GM12878 (cell line): ENCODE results near the gene GPN1. TPM values are rescaled to one million over a fixed set of nuclear protein-coding genes. Genes with fewer than 3 reads are reported as not detected.

ENCODE experiments used
- ATAC-seq: fragments of 200-7000 bp; cut with Tn5 transposase; 3 replicates; pipeline ENCODE4 v1.9.1; 2020; ENCODE audit warnings: mild to moderate bottlenecking, moderate library complexity
- BruUV-seq: library from RNA; stranded (reverse); fragments of 400-500 nt; replicated peaks from 2 replicates; lab custom pipeline; 2021; lab: Mats Ljungman, UMichigan
- CTCF ChIA-PET: fragments of 300-600 bp; sonication (Branson Sonifier 250); formaldehyde crosslinking; extraction: SDS; loops from one replicate; lab custom pipeline; 2021; ENCODE audit warnings: inconsistent platforms; lab: Yijun Ruan, JAX
- POLR2A ChIA-PET: fragments of 350-600 bp; formaldehyde crosslinking; extraction: SDS; loops from one replicate; lab custom pipeline; 2021; ENCODE audit warnings: inconsistent platforms; lab: Charles Lee
- RAD21 ChIA-PET: fragments of 300-600 bp; sonication (Branson Sonifier 250); formaldehyde crosslinking; loops from one replicate; lab custom pipeline; 2023; ENCODE audit warnings: antibody characterized with exemption; ENCODE audit not compliant: unreplicated experiment; lab: Charles Lee
- SMC1A ChIA-PET: fragments of 300-600 bp; sonication (Branson Sonifier 250); formaldehyde crosslinking; loops from one replicate; lab custom pipeline; 2023; ENCODE audit not compliant: unreplicated experiment, uncharacterized antibody; lab: Charles Lee
- DNase-seq: peaks from one replicate; pipeline ENCODE4 v3.0.0-alpha.2; 2011; ENCODE audit warnings: low read depth, low spot score
- FAIRE-seq: peaks from 3 replicates; lab custom pipeline; 2011; peaks lifted over from hg19 to GRCh38; lab: Jason Lieb, UNC
- H2AFZ ChIP-seq: 2 replicates; pipeline ENCODE4 v1.6.0; 2011; ENCODE audit warnings: low read depth, low read length, control low read depth; ENCODE audit not compliant: control insufficient read depth
- H3K27ac ChIP-seq: 2 replicates; pipeline ENCODE4 v1.5.1; 2011; ENCODE audit warnings: control low read depth; ENCODE audit not compliant: control insufficient read depth, insufficient read depth
- H3K27me3 ChIP-seq, 2 experiments: replicated peaks in 1 of 2; 2 replicates each; pipeline versions ENCODE4 v1.6.0 to v1.6.1; 2011; ENCODE audit warnings: low read length in 1 of 2; ENCODE audit not compliant: control insufficient read depth in 2 of 2, insufficient read depth in 2 of 2
- H3K36me3 ChIP-seq, 2 experiments: 2 replicates each; pipeline ENCODE4 v1.5.1; 2011; ENCODE audit warnings: low read length in 1 of 2; ENCODE audit not compliant: control insufficient read depth in 2 of 2, insufficient read depth in 2 of 2
- H3K4me1 ChIP-seq: 2 replicates; pipeline ENCODE4 v1.6.1; 2011; ENCODE audit warnings: mild to moderate bottlenecking, low read length, moderate library complexity, mixed read lengths; ENCODE audit not compliant: control insufficient read depth, insufficient read depth
- H3K4me2 ChIP-seq: 2 replicates; pipeline ENCODE4 v1.6.0; 2011; ENCODE audit warnings: control low read depth; ENCODE audit not compliant: control insufficient read depth, insufficient read depth
- H3K4me3 ChIP-seq: fragments of 200-600 bp; sonication (generic); 2 replicates; pipeline ENCODE4 v1.5.1; 2016
- H3K79me2 ChIP-seq: 2 replicates; pipeline ENCODE4 v1.6.0; 2011; ENCODE audit warnings: low read length; ENCODE audit not compliant: control insufficient read depth, insufficient read depth
- H3K9ac ChIP-seq: 2 replicates; pipeline ENCODE4 v1.8.0; 2011; ENCODE audit warnings: low read length, control low read depth, mixed read lengths; ENCODE audit not compliant: control insufficient read depth, insufficient read depth
- H3K9me3 ChIP-seq: replicated peaks from 3 replicates; pipeline ENCODE4 v1.5.1; 2011; ENCODE audit warnings: mild to moderate bottlenecking, low read length; ENCODE audit not compliant: control insufficient read depth, insufficient read depth
- H4K20me1 ChIP-seq: 2 replicates; pipeline ENCODE4 v1.6.0; 2011; ENCODE audit not compliant: control insufficient read depth, insufficient read depth
- CBFB ChIP-seq: IDR thresholded peaks from 2 replicates; pipeline ENCODE4 v1.6.1; 2016; ENCODE audit warnings: antibody characterized with exemption, low read depth
- CHD1 ChIP-seq: IDR thresholded peaks from 2 replicates; pipeline ENCODE4 v1.6.1; 2012; ENCODE audit warnings: low read depth, low read length, improper control_type of control experiment
- CUX1 ChIP-seq: IDR thresholded peaks from 2 replicates; pipeline ENCODE4 v1.6.1; 2012; ENCODE audit warnings: improper control_type of control experiment, low read depth, low read length; ENCODE audit not compliant: insufficient replicate concordance
- FOXM1 ChIP-seq: IDR thresholded peaks from 2 replicates; pipeline ENCODE4 v1.6.1; 2012; ENCODE audit warnings: low read depth, mild to moderate bottlenecking, inconsistent platforms, low read length, moderate library complexity
- LARP7 ChIP-seq: fragments of 450-650 bp; IDR thresholded peaks from 2 replicates; pipeline ENCODE4 v1.6.1; 2017; ENCODE audit warnings: mild to moderate bottlenecking
- MTA2 ChIP-seq: fragments of 450-650 bp; IDR thresholded peaks from 2 replicates; pipeline ENCODE4 v1.6.1; 2016; ENCODE audit warnings: low read depth, mild to moderate bottlenecking, moderate library complexity
- RAD21 ChIP-seq: IDR thresholded peaks from 2 replicates; pipeline ENCODE4 v1.6.1; 2011; ENCODE audit warnings: mild to moderate bottlenecking, low read depth, low read length, moderate library complexity; ENCODE audit not compliant: insufficient read depth
- SKIL ChIP-seq: fragments of 450-650 bp; IDR thresholded peaks from 2 replicates; pipeline ENCODE4 v1.6.1; 2017; ENCODE audit warnings: mild to moderate bottlenecking, low read depth, inconsistent platforms; ENCODE audit not compliant: poor library complexity, severe bottlenecking
- SREBF2 ChIP-seq: IDR thresholded peaks from 2 replicates; pipeline ENCODE4 v1.6.1; 2012; ENCODE audit warnings: mild to moderate bottlenecking, low read length
- TARDBP ChIP-seq: IDR thresholded peaks from 2 replicates; pipeline ENCODE4 v1.6.1; 2016; ENCODE audit warnings: borderline replicate concordance
- ZNF217 ChIP-seq: fragments of 450-650 bp; IDR thresholded peaks from 2 replicates; pipeline ENCODE4 v1.6.1; 2017; ENCODE audit warnings: antibody characterized with exemption, mild to moderate bottlenecking
- in situ Hi-C: fragments of 300-500 bp; cut with MboI; formaldehyde crosslinking; loops from 9 replicates; pipeline ENCODE4 v1.14.3; 2018; ENCODE audit warnings: mixed read lengths
- intact Hi-C: fragments of 100-400 bp; cut with micrococcal nuclease; formaldehyde crosslinking; loops from one replicate; pipeline ENCODE4 v1.14.2; 2022; ENCODE audit not compliant: unreplicated experiment
- polyA plus RNA-seq, 11 experiments: library from polyadenylated mRNA; depleted of rRNA in 4 of 11; unstranded in 6 of 11; stranded (reverse) in 5 of 11; fragments of >200 nt; fragmentation: Nextera tagmentation in 4 of 11; fragmentation: Illumina TruSeq in 1 of 11; extraction: Ambion mirVana in 4 of 11; extraction: Trizol in 1 of 11; gene quantifications; 1 replicate in 1 of 11; 2 replicates in 10 of 11; pipeline versions ENCODE4 v1.2.1 to v1.2.3, GENCODE V29; 2011 to 2016; ENCODE audit warnings: inconsistent platforms in 2 of 11, missing spikeins in 2 of 11, low read depth in 1 of 11
- total RNA-seq, 4 experiments: library from RNA; depleted of rRNA in 3 of 4; stranded (reverse); fragments of >200 nt in 3 of 4; fragmentation: Illumina TruSeq in 1 of 4; extraction: Trizol in 1 of 4; gene quantifications; 2 replicates each; pipeline versions ENCODE4 v1.2.1 to v1.2.3, GENCODE V29; 2013 to 2021
- TF ChIP-seq, protein P1 (sequence below), 3 experiments: IDR thresholded peaks in 2 of 3; conservative IDR thresholded peaks in 1 of 3; 2 replicates each; pipeline ENCODE4 v1.5.1; 2011; ENCODE audit warnings: low read depth in 3 of 3, low read length in 3 of 3, mild to moderate bottlenecking in 3 of 3, control low read depth in 2 of 3, moderate library complexity in 2 of 3, inconsistent platforms in 1 of 3, mixed read lengths in 1 of 3; ENCODE audit not compliant: control insufficient read depth in 2 of 3, insufficient read depth in 1 of 3; ENCODE audit errors: extremely low read depth in 1 of 3
- TF ChIP-seq, protein P2 (sequence below): fragments of 450-650 bp; IDR thresholded peaks from 2 replicates; pipeline ENCODE4 v1.6.1; 2017; ENCODE audit warnings: borderline replicate concordance

The GPN1 gene
- total and polyA plus RNA-seq, 10 of the 15 experiments (the other 5 are each of a cell fraction or from before 2014, with no cell fraction given) = 32.1 to 108 (median 60.4) TPM

GRCh38 chr2:27622921-27623384 lies 5.9 kb upstream of the GPN1 start (continued):
- TF ChIP-seq CUX1 = no peak
- no peak for TF ChIP-seq SREBF2
- no peak for TF ChIP-seq MTA2
- no peak for TF ChIP-seq FOXM1

DNA sequence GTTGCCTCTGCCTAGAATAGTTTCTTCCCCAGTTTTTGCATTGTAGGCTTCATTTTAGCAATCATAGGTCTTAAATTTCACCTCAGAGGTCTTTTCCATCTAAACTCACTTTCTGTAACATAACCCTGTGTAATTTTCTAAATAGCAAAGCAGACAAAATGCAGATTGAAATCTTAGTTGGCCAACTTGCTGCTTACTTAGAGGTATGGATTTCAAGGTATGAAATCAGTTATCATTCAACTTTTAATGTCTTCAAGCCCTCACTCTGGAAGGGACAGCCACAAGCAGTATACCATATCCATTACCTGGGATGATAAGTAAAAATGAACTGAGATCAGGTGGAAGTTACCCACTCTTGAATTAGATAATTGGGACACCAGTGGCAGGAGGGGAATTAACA lies 3.9 kb upstream of the GPN1 start:
- Histone ChIP-seq H3K4me2 (no peak overlapping the region), H3K79me2 (peaks cover 10% of the 10 kb centered on the region), H3K4me3 (no peak overlapping the region), H4K20me1 (no peaks in the 10 kb centered on the region), H3K36me3 (peaks cover 3 to 20% of the 10 kb centered on the region in 2 experiments; a peak in 3 of 4 replicates), H3K27ac (no peak overlapping the region), H2AFZ (no peak overlapping the region), H3K9ac (no peak overlapping the region), H3K9me3 (no peaks in the 10 kb centered on the region), H3K27me3 (no peaks in the 10 kb centered on the region), H3K4me1 (peaks cover 6% of the 10 kb centered on the region)
- RAD21 ChIA-PET = no interaction called here
- no TSS peak for BruUV-seq
- CTCF ChIA-PET = no interaction called here
- in situ Hi-C loops (no loop called here), intact Hi-C loops (loop anchor here (5.0 kb wide), 1 partner anchor 43 kb away; the partner anchor contains the start of gene ZNF512)
- SMC1A ChIA-PET = interaction anchor here (0.9 kb wide), 1 partner anchor 105 kb away, joined by 3 read pairs; no protein-coding TSS in a partner anchor
- FAIRE-seq = no peak
- POLR2A ChIA-PET = interaction anchor here (0.6 kb wide), 1 partner anchor 1063 kb away, joined by 7 read pairs; no protein-coding TSS in a partner anchor
- no peak for DNase-seq
- ATAC-seq = no peak
- TF ChIP-seq ZNF217 = no peak
- TF ChIP-seq CHD1 = no peak
- TF ChIP-seq TARDBP = no peak
- no peak for TF ChIP-seq CBFB
- TF ChIP-seq, protein P1, sequence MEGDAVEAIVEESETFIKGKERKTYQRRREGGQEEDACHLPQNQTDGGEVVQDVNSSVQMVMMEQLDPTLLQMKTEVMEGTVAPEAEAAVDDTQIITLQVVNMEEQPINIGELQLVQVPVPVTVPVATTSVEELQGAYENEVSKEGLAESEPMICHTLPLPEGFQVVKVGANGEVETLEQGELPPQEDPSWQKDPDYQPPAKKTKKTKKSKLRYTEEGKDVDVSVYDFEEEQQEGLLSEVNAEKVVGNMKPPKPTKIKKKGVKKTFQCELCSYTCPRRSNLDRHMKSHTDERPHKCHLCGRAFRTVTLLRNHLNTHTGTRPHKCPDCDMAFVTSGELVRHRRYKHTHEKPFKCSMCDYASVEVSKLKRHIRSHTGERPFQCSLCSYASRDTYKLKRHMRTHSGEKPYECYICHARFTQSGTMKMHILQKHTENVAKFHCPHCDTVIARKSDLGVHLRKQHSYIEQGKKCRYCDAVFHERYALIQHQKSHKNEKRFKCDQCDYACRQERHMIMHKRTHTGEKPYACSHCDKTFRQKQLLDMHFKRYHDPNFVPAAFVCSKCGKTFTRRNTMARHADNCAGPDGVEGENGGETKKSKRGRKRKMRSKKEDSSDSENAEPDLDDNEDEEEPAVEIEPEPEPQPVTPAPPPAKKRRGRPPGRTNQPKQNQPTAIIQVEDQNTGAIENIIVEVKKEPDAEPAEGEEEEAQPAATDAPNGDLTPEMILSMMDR (IDR thresholded peaks at IDR 0.05 in 2 of 3, conservative IDR thresholded peaks at IDR 0.05 in 1 of 3; ENCODE audit: control insufficient read depth in 2 of 3, extremely low read depth in 1 of 3, insufficient read depth in 1 of 3, low read depth in 3 of 3, low read length in 3 of 3) = no peak
- TF ChIP-seq, protein P2, sequence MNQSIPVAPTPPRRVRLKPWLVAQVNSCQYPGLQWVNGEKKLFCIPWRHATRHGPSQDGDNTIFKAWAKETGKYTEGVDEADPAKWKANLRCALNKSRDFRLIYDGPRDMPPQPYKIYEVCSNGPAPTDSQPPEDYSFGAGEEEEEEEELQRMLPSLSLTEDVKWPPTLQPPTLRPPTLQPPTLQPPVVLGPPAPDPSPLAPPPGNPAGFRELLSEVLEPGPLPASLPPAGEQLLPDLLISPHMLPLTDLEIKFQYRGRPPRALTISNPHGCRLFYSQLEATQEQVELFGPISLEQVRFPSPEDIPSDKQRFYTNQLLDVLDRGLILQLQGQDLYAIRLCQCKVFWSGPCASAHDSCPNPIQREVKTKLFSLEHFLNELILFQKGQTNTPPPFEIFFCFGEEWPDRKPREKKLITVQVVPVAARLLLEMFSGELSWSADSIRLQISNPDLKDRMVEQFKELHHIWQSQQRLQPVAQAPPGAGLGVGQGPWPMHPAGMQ = no peak
- TF ChIP-seq LARP7 = no peak
- no peak for TF ChIP-seq RAD21
- TF ChIP-seq SKIL = no peak
